GM15510 (cell line): ENCODE measurements around the gene GANC.

Source experiments
- POLR2A ChIP-seq: IDR thresholded peaks from 3 replicates; pipeline ENCODE4 v1.6.1; 2011; ENCODE audit warnings: borderline replicate concordance; ENCODE audit not compliant: insufficient read length; ENCODE audit errors: extremely low read depth

The GANC gene

GRCh38 chr15:42355291-42355690 is 82.3 kb downstream of the GANC start:
- no peak for TF ChIP-seq POLR2A

DNA sequence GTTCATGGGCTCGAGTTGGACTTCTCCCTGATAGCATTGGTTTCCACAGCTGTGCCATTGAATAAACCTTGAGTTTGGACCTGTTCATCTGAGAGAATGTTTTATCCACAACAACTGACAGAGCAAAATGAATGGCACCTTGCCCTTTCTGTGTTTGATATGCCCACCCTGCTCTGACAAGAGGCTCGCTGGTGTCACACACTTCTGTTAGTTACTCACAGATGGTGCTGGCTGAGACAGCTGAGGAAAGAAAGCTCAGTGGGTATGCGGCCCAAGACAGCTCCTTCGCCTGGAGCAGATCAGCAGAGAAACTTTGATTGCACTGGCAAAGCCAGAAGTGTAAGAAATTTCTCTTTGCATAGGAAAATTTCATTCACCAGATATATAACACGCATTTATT is 83.8 kb downstream of the GANC start:
- TF ChIP-seq POLR2A, result no peak

DNA sequence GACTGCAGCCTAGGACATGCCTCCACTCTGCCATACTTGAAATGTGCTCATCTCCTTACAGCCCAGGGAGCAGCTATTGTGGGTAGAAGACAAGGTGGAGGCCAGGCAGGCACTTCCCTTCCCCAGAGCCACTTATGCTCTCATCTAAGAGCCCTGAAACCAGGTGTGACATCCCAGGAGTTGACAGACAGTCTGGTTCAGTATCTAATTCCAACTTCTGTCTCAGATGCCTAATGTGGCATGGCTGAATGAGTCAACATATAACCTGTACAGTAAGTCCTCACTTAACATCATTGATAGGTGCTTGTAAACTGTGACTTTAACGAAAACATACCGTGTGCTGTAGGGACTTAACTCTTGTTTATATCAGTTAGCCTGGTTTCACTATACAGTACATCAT is 85.1 kb downstream of the GANC start:
- TF ChIP-seq POLR2A, result no peak

- TF ChIP-seq POLR2A, result no peak
Observed at GRCh38 chr15:42359249-42359648, 86.2 kb downstream of the GANC start, which contains the start of gene CAPN3. TSS of gene CAPN3 (plus strand) at chr15:42359501. CDS start at chr15:42359806, 305 bp downstream.

DNA sequence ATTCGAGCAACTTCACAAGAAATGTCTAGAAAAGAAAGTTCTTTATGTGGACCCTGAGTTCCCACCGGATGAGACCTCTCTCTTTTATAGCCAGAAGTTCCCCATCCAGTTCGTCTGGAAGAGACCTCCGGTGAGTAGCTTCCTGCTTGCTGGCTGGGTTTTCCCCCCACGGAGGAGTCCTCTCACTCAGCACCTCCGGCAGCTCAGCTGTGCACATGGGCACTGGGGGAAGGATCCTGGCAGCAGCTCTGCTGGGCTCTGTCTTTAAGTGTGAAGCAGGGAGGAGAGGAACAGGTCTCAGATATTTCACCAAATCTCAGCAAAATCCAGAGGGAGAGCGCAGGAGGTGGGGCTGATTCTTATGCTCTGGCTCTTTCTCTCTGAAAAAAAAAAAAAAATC is 87.0 kb downstream of the GANC start:
- no peak for TF ChIP-seq POLR2A

DNA sequence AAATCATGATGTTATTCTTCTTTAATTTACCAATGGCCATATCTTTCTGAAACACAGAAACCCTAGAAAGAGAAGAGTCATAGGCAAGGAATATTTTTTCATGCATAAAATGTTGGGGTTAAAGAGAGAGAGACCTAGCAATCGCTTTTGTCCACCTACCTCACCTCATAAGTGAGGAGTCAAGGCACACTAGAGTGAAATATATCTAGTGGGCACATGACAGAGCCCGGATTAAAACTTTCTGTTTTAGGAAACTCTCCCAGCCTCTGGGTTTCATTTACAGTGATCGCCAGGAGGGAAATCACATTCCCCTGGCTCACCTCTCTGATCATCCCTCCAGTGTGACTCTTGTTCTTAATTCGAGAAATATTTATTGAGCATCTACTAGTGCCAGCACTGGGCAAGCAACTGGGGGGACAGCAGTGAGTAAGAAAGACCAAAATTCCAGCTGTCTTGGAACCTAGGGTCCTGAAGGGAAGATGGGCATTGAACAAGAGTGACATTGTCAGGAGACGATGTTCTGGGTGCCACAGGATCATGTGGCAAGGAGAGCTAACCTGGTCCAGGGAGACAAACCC is 87.6 kb downstream of the GANC start:
- no peak for TF ChIP-seq POLR2A

DNA sequence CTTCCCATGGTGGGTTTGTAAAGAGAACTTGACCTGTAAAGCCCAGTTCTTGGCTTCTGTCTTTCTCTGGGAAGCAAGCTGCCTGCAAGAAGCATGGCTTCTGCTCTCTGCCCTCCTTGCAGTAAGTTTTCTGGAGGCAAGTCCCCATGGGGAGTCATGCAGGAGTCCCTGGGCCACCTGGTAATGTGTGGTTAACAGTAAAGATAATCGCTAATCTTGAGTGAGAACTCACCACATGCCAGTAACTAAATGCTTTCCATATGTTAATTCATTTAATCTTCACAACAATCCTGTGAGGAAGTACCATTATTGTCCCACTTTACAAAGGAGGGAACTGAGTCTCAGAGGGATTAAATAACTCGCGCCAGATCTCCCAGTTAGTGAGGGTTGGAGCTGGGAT is 90.5 kb downstream of the GANC start:
- no peak for TF ChIP-seq POLR2A

GRCh38 chr15:42363942-42364341 is 90.9 kb downstream of the GANC start:
- no peak for TF ChIP-seq POLR2A

GRCh38 chr15:42364529-42364928 is 91.5 kb downstream of the GANC start:
- no peak for TF ChIP-seq POLR2A

GRCh38 chr15:42365921-42366550 is 93.0 kb downstream of the GANC start:
- TF ChIP-seq POLR2A, result no peak

DNA sequence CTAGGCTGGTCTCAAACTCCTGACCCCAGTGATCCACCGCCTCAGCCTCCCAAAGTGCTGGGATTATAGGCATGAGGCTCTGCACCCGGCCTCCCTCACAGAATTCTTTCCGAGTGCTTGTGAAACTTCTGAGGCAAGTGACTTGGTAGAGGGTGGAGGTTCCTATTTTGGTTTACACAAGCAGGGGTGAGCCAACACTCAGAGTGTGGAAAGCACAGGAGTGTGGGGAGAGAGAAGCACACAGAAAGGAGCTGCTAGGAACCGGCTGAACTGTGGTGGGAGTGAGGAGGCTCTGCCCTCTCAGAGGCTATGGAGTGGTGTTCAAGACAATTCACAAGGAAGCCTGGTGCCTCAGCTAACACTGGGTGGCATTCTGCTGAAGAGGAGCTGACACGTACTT is 94.0 kb downstream of the GANC start:
- TF ChIP-seq POLR2A, result no peak

DNA sequence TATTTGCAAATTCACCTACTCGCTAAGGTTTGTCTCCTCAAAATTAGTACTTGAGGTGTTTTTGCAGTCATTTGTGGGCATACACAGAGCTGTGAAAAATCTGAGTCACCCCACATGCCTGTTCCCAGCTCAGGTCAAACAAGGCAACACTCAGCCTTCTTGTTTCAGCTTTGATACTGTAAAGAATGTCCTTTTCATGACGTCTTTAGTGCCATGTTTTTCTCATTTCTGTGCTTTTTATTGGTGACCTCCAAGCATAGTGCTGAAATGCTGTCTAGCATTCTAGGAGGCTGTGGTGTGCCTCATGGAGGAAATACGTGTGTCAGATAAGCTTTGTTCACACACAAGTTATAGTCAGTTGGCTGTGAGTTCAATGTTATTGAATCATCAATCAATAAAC is 95.1 kb downstream of the GANC start:
- TF ChIP-seq POLR2A, result no peak

DNA sequence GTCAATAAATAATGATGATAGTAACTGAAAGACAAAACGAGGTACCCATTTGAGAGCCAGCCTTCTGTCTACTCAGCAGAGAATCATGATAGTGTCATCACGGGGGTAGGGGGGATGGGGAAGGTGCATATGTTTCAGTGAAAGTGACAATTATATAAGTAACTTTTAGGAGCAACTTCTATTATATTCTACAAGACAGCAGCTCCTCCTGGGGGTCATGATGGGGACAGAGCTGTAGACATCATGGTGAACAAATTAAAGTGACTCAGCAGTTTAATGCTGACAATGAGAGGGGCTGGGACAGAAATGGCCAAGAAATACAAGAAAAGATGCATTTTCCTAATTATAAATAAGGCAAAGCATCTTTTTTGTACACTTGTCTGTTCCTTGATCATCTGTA is 98.1 kb downstream of the GANC start:
- TF ChIP-seq POLR2A, result no peak

- no peak for TF ChIP-seq POLR2A
Observed at GRCh38 chr15:42373274-42373673, 100.3 kb downstream of the GANC start.

DNA sequence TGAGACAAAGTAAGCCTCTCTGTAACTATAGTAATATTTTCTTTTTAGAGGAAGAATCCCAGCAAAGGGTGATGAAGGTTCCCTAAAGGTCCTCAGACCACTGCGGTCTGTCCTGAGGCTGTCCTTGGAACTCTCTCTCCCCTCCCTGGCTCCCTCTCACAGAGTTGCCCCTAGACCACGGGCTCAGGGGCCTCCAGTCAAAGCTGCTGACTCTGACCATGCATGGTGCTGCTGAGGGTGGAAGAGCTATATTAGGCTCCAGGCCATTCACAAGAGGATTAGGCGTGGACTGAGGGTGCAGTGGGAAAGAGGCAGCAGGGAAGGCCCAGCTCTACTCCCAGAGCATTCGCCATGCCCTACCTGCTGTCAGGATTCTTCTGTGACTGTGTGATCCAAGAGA is 100.9 kb downstream of the GANC start:
- no peak for TF ChIP-seq POLR2A

DNA sequence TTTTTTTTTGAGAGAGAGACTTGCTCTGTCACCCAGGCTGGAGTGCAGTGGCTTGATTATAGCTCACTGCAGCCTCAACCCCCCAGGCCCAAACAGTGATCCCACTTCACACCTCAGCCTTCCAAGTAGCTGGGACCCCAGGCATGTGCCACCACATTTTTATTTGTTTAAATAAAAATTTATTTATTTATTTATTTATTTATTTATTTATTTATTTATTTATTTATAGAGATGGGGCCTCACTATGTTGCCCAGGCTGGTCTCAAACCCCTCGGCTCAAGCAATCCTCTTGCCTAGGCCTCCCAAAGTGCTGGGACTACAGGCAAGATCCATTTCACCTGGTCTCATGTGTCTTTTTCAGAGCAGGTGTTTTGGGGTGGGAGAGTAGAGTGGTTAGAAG is 101.8 kb downstream of the GANC start:
- no peak for TF ChIP-seq POLR2A

DNA sequence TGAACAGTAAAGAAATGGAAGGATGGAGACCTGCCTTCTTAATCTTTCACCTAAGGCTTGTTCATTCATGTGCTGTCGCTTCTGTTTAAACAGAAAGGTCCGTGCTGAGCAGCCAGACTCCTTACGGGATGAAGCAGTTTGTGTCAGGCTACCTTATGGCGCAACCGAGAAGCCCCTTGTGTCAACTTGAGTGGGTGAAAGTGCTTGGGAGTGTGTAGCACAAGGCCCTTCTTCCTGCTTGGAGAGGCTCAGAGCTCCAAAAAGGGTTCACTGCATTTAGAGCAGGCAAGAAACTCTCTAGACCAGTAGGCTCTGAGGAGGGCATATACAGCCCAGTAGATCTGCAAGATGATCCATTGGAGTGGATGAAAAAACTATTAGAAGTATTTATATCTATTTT is 102.3 kb downstream of the GANC start:
- no peak for TF ChIP-seq POLR2A

GRCh38 chr15:42375941-42376340 is 102.9 kb downstream of the GANC start:
- TF ChIP-seq POLR2A, result no peak

DNA sequence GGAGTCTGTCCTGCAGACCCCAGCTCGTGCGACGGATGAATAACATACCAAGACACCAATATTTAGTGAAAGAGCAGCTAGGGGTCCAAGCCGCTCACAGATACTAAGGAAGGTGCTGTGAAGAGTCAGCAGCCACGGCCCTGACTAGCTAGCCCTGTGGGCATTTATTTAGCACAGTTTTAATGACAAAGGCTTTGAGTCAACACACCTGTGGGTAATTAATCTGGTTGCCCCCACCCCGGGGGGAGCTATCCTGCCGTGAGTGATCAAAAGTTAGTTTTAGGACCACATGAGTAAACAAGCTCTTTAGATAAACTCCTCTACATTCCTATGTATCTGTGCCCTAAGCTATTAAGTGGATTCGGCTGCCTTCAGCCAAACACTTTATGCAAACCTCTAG is 105.0 kb downstream of the GANC start:
- no peak for TF ChIP-seq POLR2A
